ENCODE results near the gene VASH1. TPM values are rescaled to one million over a fixed set of nuclear protein-coding genes. Genes with fewer than 3 reads are reported as not detected.

VASH1 gene
- total and polyA plus RNA-seq, 2 experiments from 2014 or later: 0.78 to 2.8 TPM

- TF ChIP-seq ZNF462 (CRISPR knock-in tag; IDR thresholded peaks at IDR 0.05) (no peak), CTCF (conservative IDR thresholded peaks at IDR 0.05; ENCODE audit: low read depth in 2 of 2) (no peak), ZNF331 (CRISPR knock-in tag; IDR thresholded peaks at IDR 0.05; ENCODE audit: low read depth) (no peak), REST (IDR thresholded peaks at IDR 0.05; ENCODE audit: unreplicated experiment) (no peak), POLR2AphosphoS5 (IDR thresholded peaks at IDR 0.05; ENCODE audit: low read depth) (no peak), JUNB (IDR thresholded peaks at IDR 0.05; ENCODE audit: unreplicated experiment) (no peak), EZH2 (IDR thresholded peaks at IDR 0.05; ENCODE audit: low read depth, unreplicated experiment) (no peak), STAT1 (IDR thresholded peaks at IDR 0.05; ENCODE audit: unreplicated experiment) (no peak)
These were observed 71.3 kb downstream of the VASH1 start (continued) for GRCh38 chr14:76832503-76832988.

Other genes with a start within 250 kb of the VASH1 start
- 22.2 and 31.6 TPM in 2 replicates for gene ANGEL1, start 51.4 kb downstream of the VASH1 start, total RNA-seq (2014; rRNA removed; shearing (Covaris generic))
- gene ANGEL1, start 51.4 kb downstream of the VASH1 start, polyA plus RNA-seq (2016; fragmentation: Nextera tagmentation; extraction: Ambion mirVana): 4.6 and 5.3 TPM in 2 replicates
- not detected in 2 replicates for gene LRRC74A, start 64.9 kb downstream of the VASH1 start, total RNA-seq (2014; rRNA removed; shearing (Covaris generic))
- gene LRRC74A, start 64.9 kb downstream of the VASH1 start, polyA plus RNA-seq (2016; fragmentation: Nextera tagmentation; extraction: Ambion mirVana): not detected in 2 replicates